IPS-15b (cell line): ENCODE results near the gene CACNA2D1.
"Not testable (repeated sequence)": the region's sequence is repeated elsewhere in the genome, so short reads cannot be mapped to it uniquely, and the experiment has no call there.

ENCODE experiments used
- H3K27me3 ChIP-seq: one replicate; pipeline ENCODE4 v1.6.1; 2013; ENCODE audit warnings: low read length; ENCODE audit not compliant: control insufficient read depth, insufficient read depth
- H3K36me3 ChIP-seq: one replicate; pipeline ENCODE4 v1.6.1; 2013; ENCODE audit warnings: low read length; ENCODE audit not compliant: control insufficient read depth, insufficient read depth
- H3K4me1 ChIP-seq: one replicate; pipeline ENCODE4 v1.6.1; 2013; ENCODE audit warnings: mild to moderate bottlenecking, low read length; ENCODE audit not compliant: control insufficient read depth, insufficient read depth
- H3K4me3 ChIP-seq: one replicate; pipeline ENCODE4 v1.5.1; 2013; ENCODE audit warnings: low read depth, low read length
- H3K9ac ChIP-seq: one replicate; pipeline ENCODE4 v1.6.1; 2013; ENCODE audit warnings: low read depth, mild to moderate bottlenecking, low read length
- H3K9me3 ChIP-seq: one replicate; pipeline ENCODE4 v1.6.1; 2013; ENCODE audit warnings: mild to moderate bottlenecking, low read length; ENCODE audit not compliant: control insufficient read depth, insufficient read depth

The CACNA2D1 gene

DNA sequence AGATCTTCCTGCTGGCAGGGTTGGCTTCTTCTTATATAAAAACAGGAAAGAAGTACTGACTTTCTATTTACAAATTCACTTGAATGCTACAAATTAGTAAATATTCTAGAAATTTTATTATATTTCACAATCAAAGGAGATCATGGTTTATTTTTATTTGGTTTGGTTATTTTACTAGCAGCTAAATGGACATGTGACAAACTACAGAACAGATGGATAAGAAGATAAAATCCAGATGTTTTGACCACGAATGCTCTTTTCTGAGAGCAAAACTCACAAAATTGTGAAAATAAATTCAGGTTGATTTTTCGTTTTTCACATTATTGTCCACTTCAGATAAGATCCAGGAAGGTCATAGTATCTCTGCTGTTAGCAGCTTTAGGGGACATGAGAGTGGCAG is 55.4 kb downstream of the CACNA2D1 start:
- Histone ChIP-seq H3K36me3 (no peaks in the 10 kb centered on the region), H3K9me3 (peaks cover 6% of the 10 kb centered on the region), H3K4me3 (no peak overlapping the region), H3K27me3 (no peaks in the 10 kb centered on the region), H3K9ac (no peak overlapping the region), H3K4me1 (peaks cover 8% of the 10 kb centered on the region)

DNA sequence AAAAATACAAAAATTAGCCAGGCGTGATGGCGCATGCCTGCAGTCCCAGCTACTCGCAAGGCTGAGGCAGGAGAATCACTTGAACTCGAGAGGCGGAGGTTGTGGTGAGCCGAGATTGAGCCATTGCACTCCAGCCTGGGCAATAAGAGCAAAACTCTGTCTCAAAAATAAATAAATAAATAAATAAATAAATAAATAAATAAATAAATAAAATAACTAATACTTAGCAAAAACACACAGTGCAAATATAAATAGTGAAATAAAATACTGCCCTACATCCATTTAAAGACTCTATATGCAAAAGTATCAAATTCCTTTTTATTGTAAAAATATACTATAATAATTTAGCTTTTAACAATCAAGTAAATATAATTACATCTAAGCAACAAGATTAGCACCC is 57.0 kb downstream of the CACNA2D1 start:
- H3K9me3 ChIP-seq, H3K4me3 ChIP-seq: not testable (repeated sequence)

DNA sequence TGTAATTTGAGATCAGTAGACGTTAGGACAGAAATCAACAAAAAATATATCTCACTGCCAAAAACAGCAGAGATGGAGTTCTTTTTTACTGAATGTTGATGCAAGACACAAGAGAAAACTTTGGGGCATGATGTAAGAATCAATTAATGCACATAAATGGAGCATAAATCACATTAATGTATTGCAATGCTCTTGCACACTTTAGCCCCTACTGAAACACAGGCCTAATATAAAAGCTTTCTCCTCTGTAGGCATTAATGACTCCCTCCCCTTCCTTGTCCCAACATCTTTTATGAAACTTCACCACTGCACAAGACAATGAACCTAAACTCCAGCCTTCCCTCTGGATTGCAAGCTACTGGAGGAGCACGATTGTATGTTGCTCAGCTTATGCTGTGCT is 58.8 kb downstream of the CACNA2D1 start:
- no peaks in the 10 kb centered on the region for H3K9me3 ChIP-seq
- no peak overlapping the region for H3K4me3 ChIP-seq
- H3K27me3 ChIP-seq, result no peaks in the 10 kb centered on the region
- H3K4me1 ChIP-seq, result peaks cover 6% of the 10 kb centered on the region
- no peaks in the 10 kb centered on the region for H3K36me3 ChIP-seq
- H3K9ac ChIP-seq, result no peak overlapping the region

More for the DNA sequence above, 57.0 kb downstream of the CACNA2D1 start:
- H3K9ac ChIP-seq, H3K27me3 ChIP-seq, H3K36me3 ChIP-seq: not testable (repeated sequence)
- H3K4me1 ChIP-seq, result peaks cover 12% of the 10 kb centered on the region

DNA sequence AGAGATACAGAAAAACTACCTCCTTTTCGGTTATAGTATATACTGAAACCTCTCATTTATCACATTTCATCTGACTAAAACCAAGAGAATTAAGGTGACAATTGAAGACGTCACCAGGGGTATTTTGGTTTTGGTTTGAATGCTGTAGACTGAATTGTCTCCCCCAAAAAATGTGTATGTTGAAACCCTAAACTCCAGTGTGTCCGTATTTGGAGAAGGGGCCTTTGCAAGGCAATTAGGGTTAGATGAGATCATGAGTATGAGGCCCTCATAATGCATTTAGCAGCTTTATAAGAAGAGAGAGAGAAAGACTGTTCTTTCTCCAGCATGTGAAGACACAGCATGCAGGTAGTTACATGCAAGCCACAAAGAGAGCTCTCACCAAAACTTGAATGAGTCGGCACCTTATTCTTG is 59.5 kb downstream of the CACNA2D1 start:
- Histone ChIP-seq H3K9ac (no peak overlapping the region), H3K4me1 (peaks cover 4% of the 10 kb centered on the region), H3K9me3 (no peaks in the 10 kb centered on the region), H3K36me3 (no peaks in the 10 kb centered on the region), H3K27me3 (no peaks in the 10 kb centered on the region), H3K4me3 (no peak overlapping the region)

DNA sequence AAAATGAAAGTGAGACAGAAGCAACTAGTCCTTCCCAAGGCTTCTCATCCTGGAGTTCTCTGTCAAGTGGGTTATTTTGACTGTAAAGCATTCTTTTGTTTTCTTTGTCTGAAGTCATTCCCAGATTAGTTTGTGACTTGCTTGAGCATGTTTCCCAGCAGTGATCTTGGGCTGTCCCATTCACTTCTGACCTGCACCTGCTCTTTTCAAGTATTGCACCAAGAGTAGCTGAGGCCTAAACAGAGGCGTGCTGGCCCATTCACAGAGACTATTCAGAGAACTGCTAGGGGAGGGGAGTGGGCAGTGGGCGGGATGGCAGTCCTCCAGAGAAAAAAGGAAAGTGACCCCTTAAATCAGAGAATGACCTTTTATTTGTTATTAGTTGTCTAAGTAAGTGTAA is 61.3 kb downstream of the CACNA2D1 start:
- H3K36me3 ChIP-seq, result no peaks in the 10 kb centered on the region
- no peaks in the 10 kb centered on the region for H3K9me3 ChIP-seq
- no peaks in the 10 kb centered on the region for H3K27me3 ChIP-seq
- H3K4me3 ChIP-seq, result no peak overlapping the region
- H3K4me1 ChIP-seq, result peaks cover 4% of the 10 kb centered on the region
- no peak overlapping the region for H3K9ac ChIP-seq

DNA sequence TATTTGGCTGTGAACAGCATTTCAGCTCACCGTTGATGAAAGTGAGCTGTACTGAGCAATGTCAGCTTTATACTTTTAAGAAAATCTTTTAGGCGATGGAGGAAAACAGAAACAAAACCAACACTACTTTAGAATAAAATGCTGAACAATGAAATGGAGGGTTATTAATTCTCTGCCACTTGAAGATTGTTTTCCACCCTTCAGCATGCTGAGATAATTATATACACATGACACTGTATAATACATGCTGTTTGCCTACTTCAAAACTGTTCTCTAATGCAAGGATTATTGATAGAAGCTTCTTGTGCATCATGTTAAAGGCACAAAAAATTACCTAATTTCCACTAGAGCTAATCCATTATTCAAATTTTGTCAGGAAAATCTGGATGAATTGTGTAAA is 66.8 kb downstream of the CACNA2D1 start:
- Histone ChIP-seq H3K9me3 (no peaks in the 10 kb centered on the region), H3K9ac (no peak overlapping the region), H3K4me1 (peaks cover 14% of the 10 kb centered on the region), H3K36me3 (no peaks in the 10 kb centered on the region), H3K27me3 (no peaks in the 10 kb centered on the region), H3K4me3 (no peak overlapping the region)

DNA sequence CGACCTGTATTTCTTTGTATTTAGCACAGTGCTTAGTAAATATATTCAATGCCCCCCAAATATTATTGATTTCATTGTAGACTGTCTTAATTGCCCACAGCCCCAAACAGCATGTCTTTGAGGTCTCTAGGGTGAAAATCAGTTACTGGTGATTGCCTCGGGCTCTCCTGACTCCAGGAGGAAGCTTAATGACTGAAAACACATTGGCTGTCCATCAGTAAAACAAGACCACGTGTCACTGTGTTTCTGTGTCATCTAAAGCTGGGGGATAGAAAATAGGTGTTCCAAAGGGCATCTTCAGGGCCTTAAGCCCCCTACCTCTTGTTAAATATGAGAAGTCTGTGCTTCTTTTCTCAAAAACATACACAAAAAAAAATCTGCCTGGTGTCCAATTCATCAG is 67.9 kb downstream of the CACNA2D1 start:
- Histone ChIP-seq H3K36me3 (no peaks in the 10 kb centered on the region), H3K9ac (no peak overlapping the region), H3K4me1 (peaks cover 14% of the 10 kb centered on the region), H3K9me3 (no peaks in the 10 kb centered on the region), H3K4me3 (no peak overlapping the region), H3K27me3 (no peaks in the 10 kb centered on the region)

DNA sequence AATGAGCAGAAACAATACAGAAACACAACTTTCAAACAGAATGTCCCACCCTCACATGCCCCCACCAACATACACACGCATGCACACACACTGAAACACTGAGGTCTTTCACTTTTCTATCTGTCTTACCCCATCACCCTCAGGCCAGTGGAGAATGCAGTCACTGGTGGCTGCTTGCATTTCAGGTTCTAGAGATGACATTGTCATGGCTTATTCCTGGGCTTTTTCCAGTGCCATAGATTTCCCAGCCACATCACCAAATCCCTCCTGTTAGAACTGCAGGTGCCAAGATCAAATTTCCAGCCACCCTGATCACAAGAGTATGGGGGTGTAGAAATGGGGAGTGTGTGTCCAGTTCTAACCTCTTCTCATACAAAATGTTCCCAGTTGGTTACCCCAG is 68.4 kb downstream of the CACNA2D1 start:
- peaks cover 14% of the 10 kb centered on the region for H3K4me1 ChIP-seq
- H3K36me3 ChIP-seq, result no peaks in the 10 kb centered on the region
- H3K9ac ChIP-seq, result no peak overlapping the region
- H3K9me3 ChIP-seq, result no peaks in the 10 kb centered on the region
- no peak overlapping the region for H3K4me3 ChIP-seq
- no peaks in the 10 kb centered on the region for H3K27me3 ChIP-seq

DNA sequence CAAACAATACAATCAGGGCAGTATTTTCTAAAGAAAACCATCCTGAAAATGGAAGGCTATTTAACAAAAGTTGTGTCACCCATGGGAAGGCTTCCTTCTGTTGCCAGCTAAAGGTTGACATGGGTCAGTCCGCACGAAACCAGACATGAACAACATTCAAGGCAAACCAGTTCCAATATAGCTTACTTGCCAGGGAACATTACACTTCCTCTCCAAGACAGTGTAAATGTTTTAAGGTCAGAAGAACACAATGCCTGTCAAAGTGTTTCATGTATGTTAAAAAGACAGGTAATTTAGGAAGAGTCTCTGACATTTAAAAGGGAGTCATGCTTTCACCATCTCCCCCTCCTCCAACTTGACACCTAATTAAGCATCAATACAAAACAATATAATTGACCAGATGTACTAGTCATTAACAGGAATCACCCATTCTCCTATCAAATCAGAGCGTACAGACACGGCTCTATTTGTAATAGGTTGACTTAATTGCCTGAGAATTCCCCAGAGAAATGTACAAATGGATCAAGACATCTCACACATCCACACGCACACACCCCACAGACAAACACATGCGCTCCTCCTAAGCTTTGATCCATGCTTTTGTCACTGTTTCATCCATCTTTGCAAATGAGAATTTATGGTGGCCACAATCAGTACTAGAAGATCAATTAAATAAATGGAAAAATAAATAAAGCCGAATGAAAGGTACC is 69.5 kb downstream of the CACNA2D1 start:
- Histone ChIP-seq H3K36me3 (no peaks in the 10 kb centered on the region), H3K27me3 (no peaks in the 10 kb centered on the region), H3K9me3 (no peaks in the 10 kb centered on the region), H3K4me1 (peaks cover 14% of the 10 kb centered on the region), H3K4me3 (no peak overlapping the region), H3K9ac (no peak overlapping the region)

DNA sequence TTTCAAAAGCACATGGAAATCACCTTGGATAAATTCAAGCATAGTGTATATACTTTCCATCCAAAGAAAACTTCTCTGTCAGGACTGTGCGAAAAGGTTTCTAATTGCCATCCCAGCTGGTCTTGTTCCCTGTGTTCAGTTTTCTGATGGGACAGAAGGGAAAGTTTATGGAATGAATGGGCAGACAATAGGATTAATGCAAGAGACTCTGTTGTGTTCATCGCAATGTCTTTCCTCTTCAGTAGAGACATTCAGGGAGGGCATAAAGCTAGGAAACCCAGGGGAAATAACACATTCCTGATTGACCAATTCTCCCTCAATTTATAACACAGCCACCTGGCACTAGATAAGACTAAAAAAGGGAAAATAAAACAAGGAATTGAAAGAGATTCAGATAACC is 78.9 kb downstream of the CACNA2D1 start:
- H3K4me3 ChIP-seq, result no peak overlapping the region
- no peaks in the 10 kb centered on the region for H3K27me3 ChIP-seq
- no peaks in the 10 kb centered on the region for H3K4me1 ChIP-seq
- no peaks in the 10 kb centered on the region for H3K9me3 ChIP-seq
- H3K36me3 ChIP-seq, result no peaks in the 10 kb centered on the region
- H3K9ac ChIP-seq, result no peak overlapping the region

DNA sequence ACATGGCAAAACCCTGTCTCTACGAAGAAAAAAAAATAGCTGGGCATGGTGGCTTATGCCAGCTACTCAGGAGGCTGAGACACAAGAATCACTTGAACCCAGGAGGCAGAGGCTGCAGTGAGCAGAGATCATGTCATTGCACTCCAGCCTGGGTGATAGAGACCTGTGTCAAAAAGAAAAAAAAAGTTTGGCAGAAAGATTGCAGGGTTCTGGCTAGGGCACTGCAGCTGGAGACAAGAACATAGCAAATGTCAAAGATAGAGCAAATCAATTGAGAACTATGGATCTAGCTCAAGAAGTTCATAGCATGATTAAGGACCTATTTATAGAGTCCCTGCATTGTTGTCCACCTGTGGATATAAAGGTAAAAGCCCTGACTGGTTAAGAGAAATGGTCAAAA is 79.5 kb downstream of the CACNA2D1 start:
- no peak overlapping the region for H3K4me3 ChIP-seq
- peaks cover 3% of the 10 kb centered on the region for H3K4me1 ChIP-seq
- no peaks in the 10 kb centered on the region for H3K9me3 ChIP-seq
- H3K9ac ChIP-seq, result no peak overlapping the region
- H3K36me3 ChIP-seq, result no peaks in the 10 kb centered on the region
- H3K27me3 ChIP-seq, result no peaks in the 10 kb centered on the region

DNA sequence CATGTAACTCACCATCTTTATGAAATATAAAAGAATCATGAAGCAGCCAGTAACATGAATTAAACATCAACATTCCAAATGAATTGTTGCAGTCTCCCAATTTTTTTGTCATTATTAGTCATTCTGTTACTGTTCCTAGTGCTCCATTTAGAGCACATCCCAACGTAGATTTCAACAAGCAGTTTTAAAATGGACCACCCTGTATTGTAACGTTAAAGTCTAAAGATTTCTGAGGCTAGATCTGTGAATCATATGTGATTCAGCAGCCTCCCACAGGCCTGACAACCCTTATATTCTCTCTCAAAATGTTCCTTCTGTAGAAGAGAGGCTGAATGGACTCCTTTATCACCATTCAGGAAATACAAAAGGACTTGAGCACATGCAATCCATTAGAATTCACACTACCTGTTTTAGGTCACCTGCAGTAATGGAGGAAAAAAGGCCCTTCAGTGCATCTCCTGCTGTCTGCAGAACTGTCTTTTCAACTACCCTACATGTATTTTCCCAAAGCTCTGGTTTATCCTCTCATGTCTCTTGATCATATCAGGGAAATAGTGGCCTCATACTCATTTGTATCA is 81.4 kb downstream of the CACNA2D1 start:
- Histone ChIP-seq H3K27me3 (no peaks in the 10 kb centered on the region), H3K4me3 (no peak overlapping the region)

More for the DNA sequence above, 81.4 kb downstream of the CACNA2D1 start:
- H3K9ac ChIP-seq, result no peak overlapping the region
- no peaks in the 10 kb centered on the region for H3K36me3 ChIP-seq
- no peaks in the 10 kb centered on the region for H3K9me3 ChIP-seq
- peaks cover 11% of the 10 kb centered on the region for H3K4me1 ChIP-seq
